Measurements from ENCODE around the gene TRIM62. TPM values are rescaled to one million over a fixed set of nuclear protein-coding genes. Genes with fewer than 3 reads are reported as not detected.
"Not testable (repeated sequence)": the region's sequence is repeated elsewhere in the genome, so short reads cannot be mapped to it uniquely, and the experiment has no call there.

The TRIM62 gene
- total RNA-seq, 1 experiment from 2014 or later = 2.8 TPM

- TF ChIP-seq CTCF (conservative IDR thresholded peaks at IDR 0.05; ENCODE audit: low read depth, low read length) = no peak
- TF ChIP-seq EZH2 (IDR thresholded peaks at IDR 0.05; ENCODE audit: borderline replicate concordance, low read depth, low read length, poor library complexity, severe bottlenecking) = no peak
- Histone ChIP-seq H3K9me3 (ENCODE audit: low read depth, low read length, poor library complexity, severe bottlenecking) (no peaks in the 10 kb centered on the region), H3K27me3 (replicated peaks; ENCODE audit: insufficient read depth, low read depth, low read length, poor library complexity) (no peaks in the 10 kb centered on the region), H3K4me3 (ENCODE audit: low read depth, low read length, poor library complexity, severe bottlenecking) (no peak overlapping the region), H3K27ac (ENCODE audit: low read depth, low read length, poor library complexity, severe bottlenecking) (no peak overlapping the region), H3K36me3 (ENCODE audit: insufficient read depth, low read length, poor library complexity, severe bottlenecking) (no peaks in the 10 kb centered on the region), H3K4me1 (ENCODE audit: insufficient read depth, low read length, poor library complexity, severe bottlenecking) (peaks cover 8% of the 10 kb centered on the region)
- ChIA-PET CTCF (no interaction called here), POLR2A (ENCODE audit: low non-redundant PET) (interaction anchor here (0.8 kb wide), 1 partner anchor 71 kb away, joined by 4 read pairs; no protein-coding TSS in a partner anchor)
- intact Hi-C loops (cut with micrococcal nuclease; ENCODE audit: unreplicated experiment) = no loop called here
- DNase-seq (ENCODE audit: low spot score) = no peak
- BruUV-seq (replicated peaks) = no TSS peak
Measured at GRCh38 chr1:33140153-33141149, 41.4 kb downstream of the TRIM62 start.

- intact Hi-C loops (cut with micrococcal nuclease; ENCODE audit: unreplicated experiment) = no loop called here
- Histone ChIP-seq H3K27ac (ENCODE audit: low read depth, low read length, poor library complexity, severe bottlenecking) (no peak overlapping the region), H3K9me3 (ENCODE audit: low read depth, low read length, poor library complexity, severe bottlenecking) (no peaks in the 10 kb centered on the region), H3K36me3 (ENCODE audit: insufficient read depth, low read length, poor library complexity, severe bottlenecking) (no peaks in the 10 kb centered on the region), H3K27me3 (replicated peaks; ENCODE audit: insufficient read depth, low read depth, low read length, poor library complexity) (no peaks in the 10 kb centered on the region), H3K4me1 (ENCODE audit: insufficient read depth, low read length, poor library complexity, severe bottlenecking) (peaks cover 8% of the 10 kb centered on the region), H3K4me3 (ENCODE audit: low read depth, low read length, poor library complexity, severe bottlenecking) (no peak overlapping the region)
- DNase-seq (ENCODE audit: low spot score) = peak; percentile 72
- no peak for TF ChIP-seq EZH2 (IDR thresholded peaks at IDR 0.05; ENCODE audit: borderline replicate concordance, low read depth, low read length, poor library complexity, severe bottlenecking)
- peak; percentile 84 for TF ChIP-seq CTCF (conservative IDR thresholded peaks at IDR 0.05; ENCODE audit: low read depth, low read length)
- BruUV-seq (replicated peaks) = no TSS peak
- ChIA-PET POLR2A (ENCODE audit: low non-redundant PET) (no interaction called here), CTCF (interaction anchor here (0.7 to 2.3 kb wide), 4 partner anchors 10 to 44 kb away, joined by 3 to 11 read pairs (median 4); partner anchors contain the start of gene TRIM62)
Measured at GRCh38 chr1:33137800-33138199, 44.0 kb downstream of the TRIM62 start.

GRCh38 chr1:33136041-33136440 lies 45.8 kb downstream of the TRIM62 start:
- POLR2A ChIA-PET (ENCODE audit: low non-redundant PET); H3K4me3 ChIP-seq (ENCODE audit: low read depth, low read length, poor library complexity, severe bottlenecking); DNase-seq (ENCODE audit: low spot score); H3K27me3 ChIP-seq (replicated peaks; ENCODE audit: insufficient read depth, low read depth, low read length, poor library complexity); H3K36me3 ChIP-seq (ENCODE audit: insufficient read depth, low read length, poor library complexity, severe bottlenecking); H3K4me1 ChIP-seq (ENCODE audit: insufficient read depth, low read length, poor library complexity, severe bottlenecking); intact Hi-C loops (cut with micrococcal nuclease; ENCODE audit: unreplicated experiment); H3K27ac ChIP-seq (ENCODE audit: low read depth, low read length, poor library complexity, severe bottlenecking); BruUV-seq (replicated peaks); H3K9me3 ChIP-seq (ENCODE audit: low read depth, low read length, poor library complexity, severe bottlenecking): not testable (repeated sequence)
- CTCF ChIA-PET = interaction anchor here (1.6 kb wide), 1 partner anchor 9 kb away, joined by 11 read pairs; no protein-coding TSS in a partner anchor

Measured in A673 (cell line).